Upper lobe of right lung (tissue), 1 donor: Measurements from ENCODE around the gene USP10. TPM values are rescaled to one million over a fixed set of nuclear protein-coding genes. Genes with fewer than 3 reads are reported as not detected.

ENCODE experiments used
- ATAC-seq: fragments of 200-7000 bp; cut with Tn5 transposase; one replicate; pipeline ENCODE4 v1.9.1; 2020; ENCODE audit warnings: mild to moderate bottlenecking, moderate library complexity
- DNase-seq: peaks from one replicate; pipeline ENCODE4 v3.0.0-alpha.2; 2020
- H3K27ac ChIP-seq: fragments of 200-600 bp; one replicate; pipeline ENCODE4 v1.8.0; 2022
- H3K27me3 ChIP-seq: fragments of 200-600 bp; one replicate; pipeline ENCODE4 v1.8.0; 2022; ENCODE audit warnings: mild to moderate bottlenecking
- H3K36me3 ChIP-seq: fragments of 200-600 bp; one replicate; pipeline ENCODE4 v1.8.0; 2022
- H3K4me1 ChIP-seq: fragments of 200-600 bp; one replicate; pipeline ENCODE4 v1.8.0; 2022
- H3K4me3 ChIP-seq: fragments of 200-600 bp; one replicate; pipeline ENCODE4 v1.8.0; 2022; ENCODE audit warnings: mild to moderate bottlenecking
- H3K9me3 ChIP-seq: fragments of 200-600 bp; one replicate; pipeline ENCODE4 v1.8.0; 2022
- intact Hi-C: fragments of 100-400 bp; cut with DNase I; formaldehyde crosslinking; loops from one replicate; pipeline ENCODE4 v1.11.0; 2022
- total RNA-seq: library from RNA; stranded (reverse); fragmentation: NEBNext Ultra II Directional; extraction: Animal tissue kit (Norgen Biotek cat#: 25700); gene quantifications from one replicate; pipeline ENCODE4 v1.2.1, GENCODE V29; 2021
- TF ChIP-seq, protein P1 (sequence below): fragments of 200-600 bp; IDR thresholded peaks from one replicate; pipeline ENCODE4 v1.8.0; 2022; ENCODE audit warnings: antibody characterized with exemption
- donor health status: DM: no; HTN: yes; CAD: no; lungs with severe emphysema.

Gene USP10
- total RNA-seq, 1 donor from 2014 or later: 59.6 TPM

DNA sequence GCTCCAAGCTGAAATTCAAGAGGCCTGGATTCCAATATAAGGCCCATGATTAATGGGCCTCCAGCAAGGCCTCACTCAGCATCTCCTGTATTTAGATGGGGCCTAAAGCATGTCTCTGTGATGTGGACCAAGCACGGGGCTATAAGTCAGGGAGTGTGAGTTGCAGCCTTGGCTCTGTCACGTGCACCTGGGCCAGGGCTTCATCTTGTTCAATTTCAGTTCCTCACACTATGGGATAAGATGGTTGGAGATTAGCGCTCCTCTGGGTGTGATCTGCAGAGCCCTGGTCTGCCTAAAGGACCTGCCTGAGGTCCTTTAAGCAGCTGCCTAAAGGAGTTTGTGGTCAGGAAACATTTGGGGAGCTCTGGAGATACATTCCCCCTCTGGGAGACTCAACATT, 26.2 kb upstream of the USP10 start:
- Histone ChIP-seq H3K9me3 (no peaks in the 10 kb centered on the region), H3K36me3 (no peaks in the 10 kb centered on the region), H3K4me1 (no peaks in the 10 kb centered on the region), H3K27me3 (no peaks in the 10 kb centered on the region), H3K4me3 (no peak overlapping the region), H3K27ac (no peak overlapping the region)
- ATAC-seq: no peak
- TF ChIP-seq, protein P1, sequence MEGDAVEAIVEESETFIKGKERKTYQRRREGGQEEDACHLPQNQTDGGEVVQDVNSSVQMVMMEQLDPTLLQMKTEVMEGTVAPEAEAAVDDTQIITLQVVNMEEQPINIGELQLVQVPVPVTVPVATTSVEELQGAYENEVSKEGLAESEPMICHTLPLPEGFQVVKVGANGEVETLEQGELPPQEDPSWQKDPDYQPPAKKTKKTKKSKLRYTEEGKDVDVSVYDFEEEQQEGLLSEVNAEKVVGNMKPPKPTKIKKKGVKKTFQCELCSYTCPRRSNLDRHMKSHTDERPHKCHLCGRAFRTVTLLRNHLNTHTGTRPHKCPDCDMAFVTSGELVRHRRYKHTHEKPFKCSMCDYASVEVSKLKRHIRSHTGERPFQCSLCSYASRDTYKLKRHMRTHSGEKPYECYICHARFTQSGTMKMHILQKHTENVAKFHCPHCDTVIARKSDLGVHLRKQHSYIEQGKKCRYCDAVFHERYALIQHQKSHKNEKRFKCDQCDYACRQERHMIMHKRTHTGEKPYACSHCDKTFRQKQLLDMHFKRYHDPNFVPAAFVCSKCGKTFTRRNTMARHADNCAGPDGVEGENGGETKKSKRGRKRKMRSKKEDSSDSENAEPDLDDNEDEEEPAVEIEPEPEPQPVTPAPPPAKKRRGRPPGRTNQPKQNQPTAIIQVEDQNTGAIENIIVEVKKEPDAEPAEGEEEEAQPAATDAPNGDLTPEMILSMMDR: no peak
- intact Hi-C loops: loop anchor here (5.0 kb wide), 1 partner anchor 49 kb away; no protein-coding TSS in a partner anchor
- no peak for DNase-seq

GRCh38 chr16:84675423-84675822, 24.4 kb upstream of the USP10 start:
- TF ChIP-seq, protein P1: no peak
- intact Hi-C loops: no loop called here
- ATAC-seq: no peak
- H3K27ac ChIP-seq: no peak overlapping the region
- no peaks in the 10 kb centered on the region for H3K27me3 ChIP-seq
- H3K4me1 ChIP-seq: no peaks in the 10 kb centered on the region
- H3K36me3 ChIP-seq: no peaks in the 10 kb centered on the region
- no peak overlapping the region for H3K4me3 ChIP-seq
- no peaks in the 10 kb centered on the region for H3K9me3 ChIP-seq
- DNase-seq: no peak

- DNase-seq (no peak), ATAC-seq (no peak)
- TF ChIP-seq, protein P1: no peak
- no peaks in the 10 kb centered on the region for H3K36me3 ChIP-seq
- H3K27me3 ChIP-seq: no peaks in the 10 kb centered on the region
- no peak overlapping the region for H3K4me3 ChIP-seq
- intact Hi-C loops: no loop called here
- no peaks in the 10 kb centered on the region for H3K4me1 ChIP-seq
- no peak overlapping the region for H3K27ac ChIP-seq
- no peaks in the 10 kb centered on the region for H3K9me3 ChIP-seq
These were observed 23.9 kb upstream of the USP10 start for GRCh38 chr16:84675884-84676283.

GRCh38 chr16:84677017-84677803, 22.6 kb upstream of the USP10 start:
- Histone ChIP-seq H3K9me3 (no peaks in the 10 kb centered on the region), H3K36me3 (no peaks in the 10 kb centered on the region), H3K27me3 (no peaks in the 10 kb centered on the region), H3K27ac (no peak overlapping the region), H3K4me1 (no peaks in the 10 kb centered on the region), H3K4me3 (no peak overlapping the region)
- TF ChIP-seq, protein P1: no peak
- intact Hi-C loops: no loop called here
- DNase-seq: peak; percentile 32
- no peak for ATAC-seq

DNA sequence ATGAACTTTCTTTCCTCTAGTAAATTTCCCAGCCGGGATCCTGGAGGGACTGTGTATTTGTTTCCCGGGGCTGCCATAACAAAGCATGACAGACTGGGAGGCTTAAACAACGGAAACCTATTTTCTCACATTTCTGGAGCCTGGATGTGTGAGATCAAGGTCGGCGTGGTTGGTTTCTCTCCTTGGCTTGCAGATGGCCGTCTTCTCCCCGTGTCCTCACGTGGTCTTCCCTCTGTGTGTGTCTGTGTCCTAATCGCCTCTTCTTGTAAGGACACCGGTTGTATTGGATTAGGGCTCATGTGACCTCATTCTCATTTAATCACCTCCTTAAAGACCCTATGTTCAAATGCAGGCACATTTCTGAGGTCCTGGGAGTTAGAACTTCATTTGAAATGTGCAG, 22.0 kb upstream of the USP10 start:
- intact Hi-C loops: no loop called here
- no peak overlapping the region for H3K4me3 ChIP-seq
- no peaks in the 10 kb centered on the region for H3K4me1 ChIP-seq
- TF ChIP-seq, protein P1: no peak
- H3K27me3 ChIP-seq: no peaks in the 10 kb centered on the region
- DNase-seq (no peak), ATAC-seq (no peak)
- no peaks in the 10 kb centered on the region for H3K9me3 ChIP-seq
- H3K36me3 ChIP-seq: no peaks in the 10 kb centered on the region
- no peak overlapping the region for H3K27ac ChIP-seq
